Smooth muscle cell (in vitro differentiated cells): ENCODE results near the gene TMEM63C. TPM values are rescaled to one million over a fixed set of nuclear protein-coding genes. Genes with fewer than 3 reads are reported as not detected.

ENCODE experiments used
- DNase-seq: peaks from one replicate; lab custom pipeline; 2025; ENCODE audit not compliant: unreplicated experiment; lab: John Stamatoyannopoulos, UW
- H2AFZ ChIP-seq: fragments of 200-600 bp; sonication (generic); 2 replicates; pipeline ENCODE4 v1.6.0; 2016; ENCODE audit warnings: antibody characterized with exemption, low read depth, mild to moderate bottlenecking
- H3F3A ChIP-seq: fragments of 200-600 bp; sonication (generic); 2 replicates; pipeline ENCODE4 v1.6.0; 2017; ENCODE audit warnings: antibody characterized with exemption, low read depth
- H3K27ac ChIP-seq: fragments of 200-600 bp; sonication (generic); 2 replicates; pipeline ENCODE4 v1.5.1; 2016; ENCODE audit warnings: low read depth, mild to moderate bottlenecking
- H3K27me3 ChIP-seq: fragments of 200-600 bp; sonication (generic); 2 replicates; pipeline ENCODE4 v1.6.1; 2016; ENCODE audit warnings: low read depth, mild to moderate bottlenecking
- H3K36me3 ChIP-seq: fragments of 200-600 bp; sonication (generic); 2 replicates; pipeline ENCODE4 v1.5.1; 2016; ENCODE audit warnings: low read depth
- H3K4me1 ChIP-seq: fragments of 200-600 bp; sonication (generic); 2 replicates; pipeline ENCODE4 v1.5.1; 2016; ENCODE audit warnings: low read depth
- H3K4me2 ChIP-seq: fragments of 200-600 bp; sonication (generic); 2 replicates; pipeline ENCODE4 v1.6.0; 2016; ENCODE audit warnings: mild to moderate bottlenecking
- H3K4me3 ChIP-seq: fragments of 200-600 bp; sonication (generic); 2 replicates; pipeline ENCODE4 v1.5.1; 2016; ENCODE audit warnings: mild to moderate bottlenecking
- H3K79me2 ChIP-seq: fragments of 200-600 bp; sonication (generic); 2 replicates; pipeline ENCODE4 v1.6.0; 2016; ENCODE audit warnings: low read depth, mild to moderate bottlenecking
- H3K9ac ChIP-seq: fragments of 200-600 bp; sonication (generic); 2 replicates; pipeline ENCODE4 v1.6.0; 2016; ENCODE audit warnings: low read depth
- H3K9me3 ChIP-seq: fragments of 200-600 bp; sonication (generic); replicated peaks from 2 replicates; pipeline ENCODE4 v1.5.1; 2016; ENCODE audit warnings: low read depth
- H4K20me1 ChIP-seq: fragments of 200-600 bp; sonication (generic); 2 replicates; pipeline ENCODE4 v1.6.0; 2016; ENCODE audit warnings: low read depth
- CTCF ChIP-seq: fragments of 200-600 bp; sonication (generic); IDR thresholded peaks from 2 replicates; pipeline ENCODE4 v1.5.1; 2017; ENCODE audit warnings: borderline replicate concordance, mild to moderate bottlenecking, antibody characterized with exemption; ENCODE audit not compliant: insufficient read depth, poor library complexity, severe bottlenecking
- WGBS: methylation state at CpG from one replicate; pipeline ENCODE4 v1.1.7; 2016; ENCODE audit warnings: low lambda C conversion rate; 5-methylcytosine and 5-hydroxymethylcytosine counted together
- polyA plus RNA-seq: library from polyadenylated mRNA; unstranded; fragments of >200 nt; fragmentation: Nextera tagmentation; extraction: Ambion mirVana; gene quantifications from 2 replicates; pipeline ENCODE4 v1.2.1, GENCODE V29; 2016
- total RNA-seq: library from RNA; depleted of rRNA; stranded (reverse); fragments of >200 nt; gene quantifications from 2 replicates; pipeline ENCODE4 v1.2.3, GENCODE V29; 2014

The TMEM63C gene
- total and polyA plus RNA-seq, 2 experiments from 2014 or later: 4.3 to 7.7 TPM

GRCh38 chr14:77242752-77243151 is 61.2 kb downstream of the TMEM63C start:
- H3K9me3 ChIP-seq: no peaks in the 10 kb centered on the region
- no peaks in the 10 kb centered on the region for H4K20me1 ChIP-seq
- H3K27me3 ChIP-seq: no peaks in the 10 kb centered on the region
- H3K79me2 ChIP-seq: no peaks in the 10 kb centered on the region
- 90% methylated on average over 12 of the region's 12 CpGs for WGBS
- no peak overlapping the region for H3K4me3 ChIP-seq
- H2AFZ ChIP-seq: no peak overlapping the region
- no peak for DNase-seq
- no peak overlapping the region for H3K4me2 ChIP-seq
- no peak overlapping the region for H3K9ac ChIP-seq
- no peak for TF ChIP-seq CTCF
- no peaks in the 10 kb centered on the region for H3F3A ChIP-seq
- no peaks in the 10 kb centered on the region for H3K4me1 ChIP-seq
- no peaks in the 10 kb centered on the region for H3K36me3 ChIP-seq
- no peak overlapping the region for H3K27ac ChIP-seq

GRCh38 chr14:77243853-77244252 is 62.3 kb downstream of the TMEM63C start:
- H4K20me1 ChIP-seq: no peaks in the 10 kb centered on the region
- H3K79me2 ChIP-seq: no peaks in the 10 kb centered on the region
- no peaks in the 10 kb centered on the region for H3K27me3 ChIP-seq
- TF ChIP-seq CTCF: no peak
- no peaks in the 10 kb centered on the region for H3F3A ChIP-seq
- no peaks in the 10 kb centered on the region for H3K4me1 ChIP-seq
- DNase-seq: no peak
- H3K9me3 ChIP-seq: no peaks in the 10 kb centered on the region
- H3K4me2 ChIP-seq: no peak overlapping the region
- no peak overlapping the region for H3K4me3 ChIP-seq
- no peak overlapping the region for H2AFZ ChIP-seq
- H3K27ac ChIP-seq: no peak overlapping the region
- H3K9ac ChIP-seq: no peak overlapping the region
- H3K36me3 ChIP-seq: no peaks in the 10 kb centered on the region
- 92% methylated on average over 4 of the region's 4 CpGs for WGBS

- H3K27ac ChIP-seq: no peak overlapping the region
These were observed 64.2 kb downstream of the TMEM63C start for GRCh38 chr14:77245820-77246219.

More at GRCh38 chr14:77245820-77246219, 64.2 kb downstream of the TMEM63C start:
- H3K27me3 ChIP-seq: no peaks in the 10 kb centered on the region
- H3K4me1 ChIP-seq: no peaks in the 10 kb centered on the region
- H3K4me3 ChIP-seq: no peak overlapping the region
- 87% methylated on average over 4 of the region's 4 CpGs for WGBS
- TF ChIP-seq CTCF: no peak
- H2AFZ ChIP-seq: no peak overlapping the region
- H3K36me3 ChIP-seq: no peaks in the 10 kb centered on the region
- no peaks in the 10 kb centered on the region for H3K79me2 ChIP-seq
- H3K9ac ChIP-seq: no peak overlapping the region
- no peaks in the 10 kb centered on the region for H3F3A ChIP-seq
- no peak overlapping the region for H3K4me2 ChIP-seq
- no peaks in the 10 kb centered on the region for H4K20me1 ChIP-seq
- no peaks in the 10 kb centered on the region for H3K9me3 ChIP-seq
- DNase-seq: no peak
